NCI-H526 (cell line): Measurements from ENCODE around the gene HSD11B1L.

Experiments used
- DNase-seq, 2 experiments: peaks; one replicate each; lab custom pipeline; 2025; lab: John Stamatoyannopoulos, UW

Gene HSD11B1L, protein sequence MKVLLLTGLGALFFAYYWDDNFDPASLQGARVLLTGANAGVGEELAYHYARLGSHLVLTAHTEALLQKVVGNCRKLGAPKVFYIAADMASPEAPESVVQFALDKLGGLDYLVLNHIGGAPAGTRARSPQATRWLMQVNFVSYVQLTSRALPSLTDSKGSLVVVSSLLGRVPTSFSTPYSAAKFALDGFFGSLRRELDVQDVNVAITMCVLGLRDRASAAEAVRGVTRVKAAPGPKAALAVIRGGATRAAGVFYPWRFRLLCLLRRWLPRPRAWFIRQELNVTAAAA

GRCh38 chr19:5680437-5681368 is at the start of gene HSD11B1L, which contains the start of gene MICOS13:
Gene HSD11B1L (plus strand): TSS chr19:5681027. CDS start chr19:5684833, 3,806 bp downstream.
Gene MICOS13 (minus strand): TSS chr19:5680516. CDS start chr19:5680486, 30 bp downstream.
- peak; percentile 93 to 95 for DNase-seq

GRCh38 chr19:5631567-5632240 is 49.1 kb upstream of the HSD11B1L start:
- no peak for DNase-seq

- no peak for DNase-seq
Observed at GRCh38 chr19:5632241-5632612, 48.6 kb upstream of the HSD11B1L start.

- no peak for DNase-seq
Observed at GRCh38 chr19:5632657-5633056, 48.2 kb upstream of the HSD11B1L start.

DNA sequence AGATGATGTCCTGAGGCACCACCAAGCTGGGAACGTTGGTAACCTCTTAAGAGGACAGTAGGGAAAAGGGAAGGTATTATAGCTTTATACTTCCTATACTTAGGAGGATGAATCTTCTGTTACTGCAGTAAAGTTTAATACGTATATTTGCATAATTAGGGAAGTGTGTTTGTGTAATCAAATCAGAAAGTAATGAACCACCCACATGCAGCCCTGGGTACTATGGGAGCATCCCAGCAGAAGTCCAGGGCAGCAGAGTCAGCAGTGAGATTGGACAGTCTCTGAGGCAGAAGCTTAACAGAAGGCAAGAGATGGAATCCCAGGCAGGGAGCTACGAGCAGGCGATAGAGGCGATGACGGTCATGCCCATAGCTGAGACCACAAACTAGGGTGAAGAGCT is 45.4 kb upstream of the HSD11B1L start:
- peak; percentile 79 to 81 for DNase-seq

GRCh38 chr19:5637971-5638370 is 42.9 kb upstream of the HSD11B1L start:
- no peak for DNase-seq

DNA sequence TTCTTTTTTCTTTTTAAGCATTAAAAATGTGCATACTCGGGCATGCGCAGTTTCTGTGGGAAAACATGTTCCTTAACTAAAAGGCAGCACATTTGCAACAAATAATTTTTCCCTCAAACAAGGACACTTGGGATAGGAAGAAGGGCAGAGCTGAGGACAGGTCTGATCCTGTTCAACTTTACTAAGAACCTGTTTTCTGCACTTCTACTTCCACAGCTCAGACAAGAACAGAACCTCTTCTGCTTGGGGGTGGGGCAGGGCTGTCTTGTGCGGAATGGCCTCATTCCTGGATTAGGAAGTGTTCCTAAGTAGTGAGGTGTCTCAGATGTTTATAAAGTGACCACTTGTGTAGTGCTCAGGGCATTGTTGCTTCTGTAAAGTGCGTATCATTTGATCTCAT is 39.7 kb upstream of the HSD11B1L start:
- no peak for DNase-seq

GRCh38 chr19:5642204-5642603 is 38.6 kb upstream of the HSD11B1L start:
- DNase-seq: no peak

DNA sequence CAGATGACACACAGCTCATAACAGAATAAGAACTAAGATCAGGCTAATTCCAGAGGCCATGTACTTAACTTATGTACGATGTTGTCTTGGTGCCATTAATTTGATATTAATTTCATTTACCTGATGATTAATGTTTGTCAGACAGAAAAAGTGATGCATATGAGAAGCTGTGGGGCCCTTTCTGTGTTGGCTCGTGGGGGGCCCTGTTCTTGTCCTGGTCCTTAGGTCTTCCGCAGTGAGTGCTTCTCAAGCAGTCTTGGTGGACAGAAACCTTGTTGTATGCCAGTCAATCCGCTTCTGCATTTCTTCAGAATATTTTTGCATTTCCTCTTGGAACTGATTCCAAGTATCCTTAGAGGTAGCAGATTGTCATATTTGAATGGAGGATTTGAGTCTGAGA is 37.8 kb upstream of the HSD11B1L start:
- DNase-seq: no peak

DNA sequence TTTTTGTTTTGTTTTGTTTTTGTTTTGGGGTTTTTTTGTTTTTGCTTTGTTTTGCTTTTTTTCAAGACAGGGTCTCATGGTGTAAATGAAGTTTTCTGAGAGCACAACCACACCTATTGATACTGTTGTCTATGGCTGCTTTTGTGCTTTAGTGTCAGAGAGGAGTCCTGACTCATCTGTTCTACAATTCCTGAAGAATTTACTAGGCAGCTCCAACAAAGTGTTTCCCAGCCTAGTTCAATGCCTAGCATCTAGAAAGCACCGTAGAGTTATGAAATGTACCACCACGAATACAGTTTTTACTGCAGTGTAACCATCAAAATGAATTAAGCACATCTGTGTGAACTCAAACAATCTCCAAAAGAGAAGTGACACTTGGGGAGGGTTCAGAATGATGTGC is 36.8 kb upstream of the HSD11B1L start:
- DNase-seq: no peak

DNA sequence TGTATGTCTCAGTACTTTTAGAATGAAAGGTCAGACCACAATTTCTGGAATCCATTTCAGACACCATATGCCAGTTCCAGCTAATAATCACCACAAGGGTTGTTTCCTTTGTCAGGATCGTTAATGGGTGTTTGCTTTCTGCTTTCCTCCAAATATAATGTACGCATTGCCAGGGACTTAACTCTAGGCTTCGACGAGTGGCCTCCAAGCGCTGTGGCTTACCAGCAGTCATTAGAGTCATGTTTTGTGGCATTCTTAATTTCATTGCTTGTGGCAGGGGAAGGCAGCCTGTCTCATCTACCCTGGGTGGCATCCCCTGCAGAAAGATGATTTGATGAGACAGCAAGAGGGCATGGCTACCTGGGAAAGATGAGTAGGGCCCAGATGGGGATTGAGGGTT is 35.4 kb upstream of the HSD11B1L start:
- DNase-seq: no peak

GRCh38 chr19:5646703-5647102 is 34.1 kb upstream of the HSD11B1L start:
- DNase-seq: no peak

DNA sequence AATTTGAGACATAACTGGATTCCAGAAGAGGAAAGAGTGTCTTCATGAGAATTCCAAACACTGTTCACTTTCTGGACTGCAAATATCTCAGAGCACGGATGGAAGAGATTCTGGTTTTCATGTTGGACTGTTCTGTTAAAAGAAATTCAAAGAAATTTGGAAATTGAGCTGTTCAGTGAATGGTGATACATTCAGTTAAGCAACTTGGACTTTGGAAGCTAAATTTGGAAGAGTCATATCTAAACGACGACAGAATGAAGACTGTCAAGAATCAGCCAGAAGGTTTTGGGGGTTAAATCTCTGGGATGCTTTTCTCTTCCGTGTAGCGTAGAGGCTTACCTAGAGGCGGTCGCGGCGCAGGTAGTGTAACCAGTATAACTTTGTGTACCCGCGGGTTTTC is 32.4 kb upstream of the HSD11B1L start:
- DNase-seq: no peak

- DNase-seq: no peak
Observed at GRCh38 chr19:5651361-5651760, 29.5 kb upstream of the HSD11B1L start.

DNA sequence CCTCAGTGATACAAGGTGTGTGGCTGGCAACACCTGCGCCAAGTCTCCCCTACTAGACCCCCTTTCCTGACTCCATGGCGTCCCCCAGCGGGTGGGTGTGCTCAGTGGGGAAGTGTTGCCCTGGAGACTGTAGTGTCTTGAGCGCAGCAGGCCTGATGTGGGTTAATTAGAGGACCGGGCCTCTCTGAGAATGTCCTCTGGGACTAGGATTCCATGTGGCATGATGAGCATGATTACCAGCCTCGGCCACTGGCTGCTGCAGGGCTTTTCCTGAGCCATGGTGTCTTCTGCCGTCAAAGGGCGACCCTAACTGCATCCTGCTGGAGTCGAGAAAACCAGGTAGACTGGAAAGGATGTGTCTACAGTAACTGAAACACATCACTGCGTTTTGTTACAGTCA is 28.6 kb upstream of the HSD11B1L start:
- no peak for DNase-seq

GRCh38 chr19:5654931-5655330 is 25.9 kb upstream of the HSD11B1L start:
- DNase-seq: no peak

GRCh38 chr19:5655412-5655811 is 25.4 kb upstream of the HSD11B1L start:
- no peak for DNase-seq

- DNase-seq: no peak
Observed at GRCh38 chr19:5661483-5661882, 19.3 kb upstream of the HSD11B1L start.

DNA sequence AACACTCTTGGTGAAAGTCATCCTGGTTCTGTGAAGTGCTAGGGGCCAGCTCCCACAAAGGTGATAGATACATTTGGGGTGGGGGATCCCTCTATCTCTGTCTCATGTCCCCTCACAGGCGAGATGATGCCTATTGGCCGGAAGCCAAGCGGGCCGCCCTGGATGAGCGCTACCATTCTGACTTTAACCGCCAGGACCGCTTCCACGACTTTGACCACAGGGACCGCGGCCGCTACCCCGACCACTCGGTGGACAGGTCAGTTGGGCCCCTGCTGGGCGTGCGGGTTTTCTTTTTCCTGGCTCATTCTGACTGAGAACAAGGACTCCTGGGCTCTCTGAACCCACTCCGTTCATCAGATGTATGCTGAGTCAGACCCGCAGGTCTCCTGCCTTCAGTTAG is 16.9 kb upstream of the HSD11B1L start:
- no peak for DNase-seq

DNA sequence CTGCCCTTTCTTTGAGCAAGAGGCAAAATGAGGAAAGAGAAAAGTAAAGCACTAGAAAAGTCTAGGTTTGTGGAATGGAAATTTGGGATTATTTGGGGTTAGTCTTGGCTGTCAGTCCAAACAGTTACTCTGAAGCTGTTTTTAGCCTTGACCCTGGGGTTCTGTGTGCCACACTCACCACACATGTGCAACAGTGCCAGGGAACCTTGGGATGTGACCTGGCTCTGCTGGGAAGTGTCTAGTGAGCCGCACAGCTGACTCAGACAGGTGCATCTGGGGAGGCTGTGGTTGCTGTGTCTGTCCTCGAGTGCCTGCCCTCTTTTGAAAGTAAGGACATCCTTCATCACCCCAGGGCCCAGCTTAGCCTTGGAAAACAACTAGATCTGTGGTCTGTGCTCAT is 16.3 kb upstream of the HSD11B1L start:
- no peak for DNase-seq

GRCh38 chr19:5665781-5666513 is 14.9 kb upstream of the HSD11B1L start:
- DNase-seq: peak in 1 of 2 experiments; percentile 8
